Sigmoid colon (tissue), 4 donors: Measurements from ENCODE around the gene SEMA3G.

Experiments used
- CTCF ChIP-seq, 4 experiments: fragments of 450-650 bp in 3 of 4; fragments of 200-600 bp in 1 of 4; IDR thresholded peaks; one replicate each; pipeline ENCODE4 v1.5.1; 2016 to 2019; ENCODE audit warnings: antibody characterized with exemption in 4 of 4, mild to moderate bottlenecking in 3 of 4, moderate library complexity in 2 of 4
- EP300 ChIP-seq, 4 donors: sonication (generic); formaldehyde crosslinking; IDR thresholded peaks; one replicate each; pipeline ENCODE4 v1.6.1; 2017; ENCODE audit warnings: antibody characterized with exemption in 4 of 4
- POLR2AphosphoS5 ChIP-seq, 4 donors: sonication (generic); formaldehyde crosslinking; IDR thresholded peaks; one replicate each; pipeline ENCODE4 v1.6.1; 2017; ENCODE audit warnings: antibody characterized with exemption in 4 of 4

- no peak for TF ChIP-seq POLR2AphosphoS5 (IDR thresholded peaks at IDR 0.05)
- no peak for TF ChIP-seq CTCF (IDR thresholded peaks at IDR 0.05)
- no peak for TF ChIP-seq EP300 (IDR thresholded peaks at IDR 0.05)
These were observed 9.4 kb downstream of the SEMA3G start for GRCh38 chr3:52435246-52436101.
